ENCODE measurements around the gene PRKN. TPM values are rescaled to one million over a fixed set of nuclear protein-coding genes. Genes with fewer than 3 reads are reported as not detected.

PRKN gene
- total RNA-seq, 3 donors from 2014 or later: 5.2 to 10.2 (median 8.1) TPM

GRCh38 chr6:161429921-161430490, 1297.6 kb downstream of the PRKN start:
- Histone ChIP-seq H3K4me1 (ENCODE audit: low read depth) (no peaks in the 10 kb centered on the region), H3K9me3 (no peaks in the 10 kb centered on the region), H3K36me3 (ENCODE audit: low read depth) (no peaks in the 10 kb centered on the region), H3K4me3 (no peak overlapping the region)
- ATAC-seq (no peak), DNase-seq (no peak)
- intact Hi-C loops (cut with DNase I, micrococcal nuclease): no loop called here
- no peak for TF ChIP-seq CTCF (IDR thresholded peaks at IDR 0.05)

- Histone ChIP-seq H3K9me3 (no peaks in the 10 kb centered on the region), H3K4me3 (no peak overlapping the region), H3K4me1 (ENCODE audit: low read depth) (no peaks in the 10 kb centered on the region), H3K36me3 (ENCODE audit: low read depth) (no peaks in the 10 kb centered on the region)
- DNase-seq (no peak), ATAC-seq (no peak)
- no peak for TF ChIP-seq CTCF (IDR thresholded peaks at IDR 0.05)
- intact Hi-C loops (cut with DNase I, micrococcal nuclease): no loop called here
These were observed 1303.1 kb downstream of the PRKN start for GRCh38 chr6:161424421-161424820.

- no peaks in the 10 kb centered on the region for H3K4me1 ChIP-seq (ENCODE audit: low read depth)
- no peak overlapping the region for H3K4me3 ChIP-seq
- H3K9me3 ChIP-seq: no peaks in the 10 kb centered on the region
- intact Hi-C loops (cut with DNase I, micrococcal nuclease): no loop called here
- ATAC-seq (no peak), DNase-seq (no peak)
- no peaks in the 10 kb centered on the region for H3K36me3 ChIP-seq (ENCODE audit: low read depth)
- TF ChIP-seq CTCF (IDR thresholded peaks at IDR 0.05): no peak
These were observed 1304.6 kb downstream of the PRKN start for GRCh38 chr6:161422710-161423680.

GRCh38 chr6:161418463-161418945, 1309.1 kb downstream of the PRKN start:
- no peak for TF ChIP-seq CTCF (IDR thresholded peaks at IDR 0.05)
- DNase-seq: peak in 1 of 3 donors; percentile 79
- intact Hi-C loops (cut with DNase I, micrococcal nuclease): loop anchor here in 1 of 2 donors (10.0 kb wide), 1 partner anchor 276 kb away; no protein-coding TSS in a partner anchor

GRCh38 chr6:161417717-161418462, 1309.7 kb downstream of the PRKN start:
- TF ChIP-seq CTCF (IDR thresholded peaks at IDR 0.05): no peak
- Histone ChIP-seq H3K4me3 (no peak overlapping the region), H3K4me1 (ENCODE audit: low read depth) (no peaks in the 10 kb centered on the region), H3K9me3 (no peaks in the 10 kb centered on the region), H3K36me3 (ENCODE audit: low read depth) (no peaks in the 10 kb centered on the region)
- DNase-seq: no peak
- peak; percentile 43 for ATAC-seq
- intact Hi-C loops (cut with DNase I, micrococcal nuclease): loop anchor here in 1 of 2 donors (10.0 kb wide), 1 partner anchor 277 kb away; no protein-coding TSS in a partner anchor

More at GRCh38 chr6:161418463-161418945, 1309.1 kb downstream of the PRKN start:
- peak; percentile 52 for ATAC-seq
- Histone ChIP-seq H3K36me3 (ENCODE audit: low read depth) (no peaks in the 10 kb centered on the region), H3K9me3 (no peaks in the 10 kb centered on the region), H3K4me3 (no peak overlapping the region), H3K4me1 (ENCODE audit: low read depth) (no peaks in the 10 kb centered on the region)
